Measurements from ENCODE around the gene ETS2.
"Not testable (repeated sequence)": the region's sequence is repeated elsewhere in the genome, so short reads cannot be mapped to it uniquely, and the experiment has no call there.

The ETS2 gene

DNA sequence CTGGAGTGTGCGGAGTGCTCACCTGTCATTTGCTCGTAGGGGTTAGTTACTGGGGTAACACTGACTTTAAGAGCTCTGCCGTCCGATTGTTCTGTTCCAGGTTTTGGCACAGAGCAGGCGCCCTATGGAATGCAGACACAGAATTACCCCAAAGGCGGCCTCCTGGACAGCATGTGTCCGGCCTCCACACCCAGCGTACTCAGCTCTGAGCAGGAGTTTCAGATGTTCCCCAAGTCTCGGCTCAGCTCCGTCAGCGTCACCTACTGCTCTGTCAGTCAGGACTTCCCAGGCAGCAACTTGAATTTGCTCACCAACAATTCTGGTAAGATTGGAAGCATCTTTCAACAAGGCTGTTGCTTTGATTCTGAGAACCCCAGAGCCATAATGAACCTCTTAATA lies 12.6 kb downstream of the ETS2 start:
- no peak for DNase-seq (ENCODE audit: low read depth in 2 of 2)

DNA sequence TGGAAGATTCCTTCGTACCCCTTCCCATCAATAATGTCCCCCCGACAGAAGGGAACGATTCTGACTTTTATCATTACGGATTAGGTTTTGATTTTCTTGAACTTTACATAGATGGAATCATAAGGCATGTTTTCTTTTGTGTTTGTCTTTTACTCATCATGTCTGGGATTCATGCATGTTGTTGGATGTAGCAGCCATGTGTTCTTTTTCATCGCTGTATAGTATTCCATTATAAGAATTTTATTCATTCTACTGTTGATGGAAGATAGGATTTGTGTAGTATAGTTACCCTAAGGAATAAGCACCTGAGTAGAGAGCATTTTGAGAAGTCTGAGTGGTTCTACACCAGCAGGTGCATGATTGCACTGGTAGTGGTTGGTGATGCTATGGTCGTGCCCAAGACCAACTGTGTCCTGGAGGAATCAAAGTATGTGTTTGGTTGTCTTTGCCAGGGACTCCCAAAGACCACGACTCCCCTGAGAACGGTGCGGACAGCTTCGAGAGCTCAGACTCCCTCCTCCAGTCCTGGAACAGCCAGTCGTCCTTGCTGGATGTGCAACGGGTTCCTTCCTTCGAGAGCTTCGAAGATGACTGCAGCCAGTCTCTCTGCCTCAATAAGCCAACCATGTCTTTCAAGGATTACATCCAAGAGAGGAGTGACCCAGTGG lies 13.5 kb downstream of the ETS2 start:
- DNase-seq (ENCODE audit: low read depth in 2 of 2), result no peak

DNA sequence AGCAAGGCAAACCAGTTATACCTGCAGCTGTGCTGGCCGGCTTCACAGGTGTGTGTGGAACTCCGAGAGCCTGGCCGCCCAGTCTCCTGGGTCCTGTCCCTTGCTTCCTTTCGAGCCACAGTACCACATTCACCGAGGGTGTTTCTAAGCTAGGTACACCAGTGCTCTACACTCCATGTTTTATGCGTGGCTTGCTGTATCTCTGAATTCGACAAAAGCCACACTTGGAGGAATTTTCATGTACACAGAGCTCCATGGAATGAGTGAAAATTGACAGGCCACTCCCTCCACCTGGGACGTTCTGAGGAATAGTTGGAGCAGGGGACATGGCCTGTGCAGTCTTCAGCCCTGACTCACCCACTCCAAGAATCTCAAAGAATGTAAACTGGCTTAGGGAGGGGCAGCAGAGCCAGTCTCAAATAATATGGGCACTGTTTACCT lies 14.0 kb downstream of the ETS2 start:
- DNase-seq (ENCODE audit: low read depth in 2 of 2), result no peak

DNA sequence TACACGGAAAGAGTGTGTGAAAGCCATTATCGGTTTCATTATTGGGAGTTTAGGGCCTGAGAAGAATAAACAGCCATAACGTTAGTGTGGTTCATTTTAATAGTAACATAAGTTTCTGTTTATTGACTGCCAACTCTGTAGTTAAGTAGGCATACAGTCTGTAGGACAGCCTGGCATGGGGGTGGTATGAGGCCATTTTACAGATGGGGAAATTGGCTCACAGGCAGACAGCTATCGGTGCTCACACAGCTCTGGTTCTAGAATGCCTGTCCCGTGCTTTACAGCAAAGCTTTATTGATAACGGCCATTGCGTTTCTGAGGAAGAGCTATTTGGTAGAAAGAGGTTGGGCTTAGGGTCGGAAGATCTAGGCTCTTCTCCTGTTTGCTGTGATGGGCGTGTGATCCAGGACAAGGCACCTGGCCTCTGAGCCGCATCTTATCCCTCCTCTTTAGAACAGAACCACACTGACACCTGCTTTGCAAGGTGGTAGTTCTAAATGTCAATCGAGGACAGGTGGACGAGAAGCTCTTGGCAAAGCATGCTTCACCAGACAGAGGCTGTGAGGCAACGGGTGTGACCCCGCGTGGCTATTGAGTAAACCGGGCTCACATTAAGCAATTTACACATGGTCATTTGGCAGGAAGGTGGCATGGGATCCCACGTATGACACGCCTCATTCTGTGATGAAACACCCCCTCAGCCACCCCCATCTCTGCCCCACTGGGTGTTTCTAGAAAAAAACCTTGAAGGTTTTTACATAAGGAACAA lies 14.9 kb downstream of the ETS2 start:
- no peak for DNase-seq (ENCODE audit: low read depth in 2 of 2)

DNA sequence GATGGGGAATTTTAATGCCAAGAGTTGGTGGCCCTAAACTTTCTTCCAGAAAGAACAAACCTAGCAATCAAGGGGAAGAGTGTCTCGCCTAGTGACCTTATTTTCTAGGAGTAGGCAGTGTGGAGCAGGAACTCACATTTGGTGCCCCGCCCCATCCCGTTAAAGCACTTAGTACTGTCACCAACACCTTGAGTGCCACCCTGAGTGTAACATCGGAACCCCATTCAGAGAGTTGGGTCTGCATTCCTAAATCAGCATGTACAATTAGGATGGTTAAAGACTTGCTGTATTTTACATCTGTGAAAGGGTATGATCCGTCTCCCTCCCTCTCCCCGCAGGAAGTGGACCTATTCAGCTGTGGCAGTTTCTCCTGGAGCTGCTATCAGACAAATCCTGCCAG lies 15.5 kb downstream of the ETS2 start:
- no peak for DNase-seq (ENCODE audit: low read depth in 2 of 2)

DNA sequence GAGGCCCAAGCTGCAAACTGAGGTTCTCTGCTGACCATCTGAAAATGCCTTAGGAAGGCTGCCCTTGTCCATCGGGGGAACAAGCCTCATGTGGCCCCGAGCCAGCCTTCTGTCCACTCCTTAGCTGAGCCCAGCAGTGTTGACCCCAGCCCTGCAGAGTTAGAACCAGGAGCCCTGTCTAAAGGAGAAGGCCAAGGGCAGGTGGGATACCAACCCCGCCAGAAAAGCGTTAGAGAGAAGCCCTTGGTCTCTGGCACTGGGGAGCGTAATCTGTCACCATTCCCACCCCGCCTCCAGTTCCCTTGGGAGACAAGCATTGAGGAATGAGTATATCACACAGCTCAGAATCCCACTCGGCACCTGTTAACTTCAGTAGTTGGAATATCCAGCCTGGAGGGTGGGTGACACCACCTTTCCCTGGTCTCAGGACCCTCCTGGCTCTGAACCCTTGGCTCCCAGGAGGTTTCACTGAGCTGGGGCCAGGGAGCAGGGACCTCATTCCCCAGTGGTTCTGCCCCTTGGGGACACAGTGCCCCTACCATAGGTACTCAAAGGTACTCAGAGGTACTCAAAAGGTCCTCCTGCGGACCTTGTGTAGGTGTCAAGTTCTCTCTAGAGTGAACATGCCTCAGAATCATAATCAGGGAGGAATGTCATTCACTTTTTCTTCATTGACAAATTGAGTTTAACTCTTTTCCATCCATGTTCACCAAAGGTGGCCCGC lies 16.4 kb downstream of the ETS2 start:
- no peak for DNase-seq (ENCODE audit: low read depth in 2 of 2)

DNA sequence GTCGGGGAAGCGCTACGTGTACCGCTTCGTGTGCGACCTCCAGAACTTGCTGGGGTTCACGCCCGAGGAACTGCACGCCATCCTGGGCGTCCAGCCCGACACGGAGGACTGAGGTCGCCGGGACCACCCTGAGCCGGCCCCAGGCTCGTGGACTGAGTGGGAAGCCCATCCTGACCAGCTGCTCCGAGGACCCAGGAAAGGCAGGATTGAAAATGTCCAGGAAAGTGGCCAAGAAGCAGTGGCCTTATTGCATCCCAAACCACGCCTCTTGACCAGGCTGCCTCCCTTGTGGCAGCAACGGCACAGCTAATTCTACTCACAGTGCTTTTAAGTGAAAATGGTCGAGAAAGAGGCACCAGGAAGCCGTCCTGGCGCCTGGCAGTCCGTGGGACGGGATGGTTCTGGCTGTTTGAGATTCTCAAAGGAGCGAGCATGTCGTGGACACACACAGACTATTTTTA lies 17.1 kb downstream of the ETS2 start:
- no peak for DNase-seq (ENCODE audit: low read depth in 2 of 2)

DNA sequence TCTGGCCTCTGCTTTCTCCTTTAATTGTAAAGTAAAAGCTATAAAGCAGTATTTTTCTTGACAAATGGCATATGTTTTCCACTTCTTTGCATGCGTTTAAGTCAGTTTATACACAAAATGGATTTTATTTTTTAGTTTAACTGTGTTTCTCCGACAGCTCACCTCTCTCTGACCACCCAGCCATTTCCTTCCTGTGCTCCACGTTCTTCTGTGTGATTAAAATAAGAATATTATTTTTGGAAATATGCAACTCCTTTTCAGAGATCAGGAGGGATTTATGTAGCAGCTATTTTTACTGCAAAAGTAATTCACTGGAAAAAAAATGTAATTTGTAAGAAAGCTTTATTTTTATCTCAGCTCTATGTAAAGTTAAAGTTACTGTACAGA lies 18.0 kb downstream of the ETS2 start:
- no peak for DNase-seq (ENCODE audit: low read depth in 2 of 2)

DNA sequence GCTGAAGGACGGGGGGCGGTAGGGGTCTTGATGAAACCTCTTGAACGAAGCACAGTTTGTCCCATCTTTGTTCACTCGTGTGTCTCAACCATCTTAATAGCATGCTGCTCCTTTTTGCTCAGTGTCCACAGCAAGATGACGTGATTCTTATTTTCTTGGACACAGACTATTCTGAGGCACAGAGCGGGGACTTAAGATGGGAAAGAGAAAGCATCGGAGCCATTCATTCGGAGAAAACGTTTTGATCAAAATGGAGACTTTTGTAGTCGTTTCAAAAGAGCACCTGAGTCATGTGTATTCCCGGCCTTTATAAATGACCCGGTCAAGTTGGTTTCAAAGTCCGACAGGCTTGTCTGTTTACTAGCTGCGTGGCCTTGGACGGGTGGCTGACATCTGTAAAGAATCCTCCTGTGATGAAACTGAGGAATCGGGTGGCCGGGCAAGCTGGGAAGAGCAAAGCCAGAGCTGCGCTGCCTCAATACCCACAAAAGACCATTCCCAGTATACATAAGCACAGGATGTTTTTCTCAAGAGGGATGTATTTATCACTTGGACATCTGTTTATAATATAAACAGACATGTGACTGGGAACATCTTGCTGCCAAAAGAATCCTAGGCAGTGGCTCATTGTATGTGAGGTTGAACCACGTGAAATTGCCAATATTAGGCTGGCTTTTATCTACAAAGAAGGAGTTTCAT lies 18.5 kb downstream of the ETS2 start:
- no peak for DNase-seq (ENCODE audit: low read depth in 2 of 2)

DNA sequence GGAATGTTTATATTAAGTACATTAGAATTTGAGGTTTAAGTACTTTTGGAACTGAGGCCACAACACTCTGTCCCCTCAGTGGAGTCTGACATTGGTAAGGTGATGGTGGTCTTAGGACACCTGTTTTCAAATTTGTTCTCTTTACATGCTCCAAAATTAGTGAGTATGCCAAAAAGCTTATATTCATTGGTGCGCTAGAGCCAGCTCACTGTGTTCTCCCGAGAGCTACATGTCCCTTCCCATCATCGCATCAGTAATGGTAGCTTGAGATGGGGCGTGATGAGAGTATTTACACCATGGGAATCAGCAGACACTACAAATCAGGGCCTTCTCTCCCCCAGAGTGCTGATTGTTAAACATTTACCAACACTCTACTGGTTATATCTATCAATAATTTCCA lies 19.5 kb downstream of the ETS2 start:
- no peak for DNase-seq (ENCODE audit: low read depth in 2 of 2)

DNA sequence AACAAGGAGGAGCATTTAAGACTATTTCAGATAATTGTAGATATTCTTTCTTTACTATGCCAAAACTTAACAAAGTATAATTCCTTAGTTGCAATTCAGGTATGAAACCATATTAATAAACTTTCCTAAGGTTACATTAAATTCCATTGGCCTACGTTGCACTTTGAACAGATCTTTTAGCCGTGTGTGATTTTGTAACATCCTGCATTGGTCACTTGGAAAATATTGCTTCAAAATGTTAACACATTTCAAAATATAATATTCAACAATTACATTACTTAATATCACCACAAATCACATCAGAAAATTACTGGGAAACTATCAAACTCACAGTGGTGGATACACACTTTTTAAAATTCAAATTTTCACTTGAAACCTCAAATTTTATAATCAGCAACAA lies 20.2 kb downstream of the ETS2 start:
- no peak for DNase-seq (ENCODE audit: low read depth in 2 of 2)

DNA sequence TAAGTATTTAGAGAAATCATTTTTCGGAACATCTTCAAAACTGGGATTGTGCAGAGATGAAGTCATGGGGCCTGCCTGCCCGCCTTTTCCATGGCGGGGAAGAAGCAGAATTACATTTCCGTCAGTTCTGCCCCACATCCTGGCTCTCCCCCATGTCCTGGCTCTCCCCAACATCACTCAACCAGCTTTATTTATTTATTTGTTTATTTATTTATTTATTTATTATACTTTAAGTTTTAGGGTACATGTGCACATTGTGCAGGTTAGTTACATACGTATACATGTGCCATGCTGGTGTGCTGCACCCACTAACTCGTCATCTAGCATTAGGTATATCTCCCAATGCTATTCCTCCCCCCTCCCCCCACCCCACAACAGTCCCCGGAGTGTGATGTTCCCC lies 22.4 kb downstream of the ETS2 start:
- DNase-seq (ENCODE audit: low read depth in 2 of 2), result not testable (repeated sequence)

DNA sequence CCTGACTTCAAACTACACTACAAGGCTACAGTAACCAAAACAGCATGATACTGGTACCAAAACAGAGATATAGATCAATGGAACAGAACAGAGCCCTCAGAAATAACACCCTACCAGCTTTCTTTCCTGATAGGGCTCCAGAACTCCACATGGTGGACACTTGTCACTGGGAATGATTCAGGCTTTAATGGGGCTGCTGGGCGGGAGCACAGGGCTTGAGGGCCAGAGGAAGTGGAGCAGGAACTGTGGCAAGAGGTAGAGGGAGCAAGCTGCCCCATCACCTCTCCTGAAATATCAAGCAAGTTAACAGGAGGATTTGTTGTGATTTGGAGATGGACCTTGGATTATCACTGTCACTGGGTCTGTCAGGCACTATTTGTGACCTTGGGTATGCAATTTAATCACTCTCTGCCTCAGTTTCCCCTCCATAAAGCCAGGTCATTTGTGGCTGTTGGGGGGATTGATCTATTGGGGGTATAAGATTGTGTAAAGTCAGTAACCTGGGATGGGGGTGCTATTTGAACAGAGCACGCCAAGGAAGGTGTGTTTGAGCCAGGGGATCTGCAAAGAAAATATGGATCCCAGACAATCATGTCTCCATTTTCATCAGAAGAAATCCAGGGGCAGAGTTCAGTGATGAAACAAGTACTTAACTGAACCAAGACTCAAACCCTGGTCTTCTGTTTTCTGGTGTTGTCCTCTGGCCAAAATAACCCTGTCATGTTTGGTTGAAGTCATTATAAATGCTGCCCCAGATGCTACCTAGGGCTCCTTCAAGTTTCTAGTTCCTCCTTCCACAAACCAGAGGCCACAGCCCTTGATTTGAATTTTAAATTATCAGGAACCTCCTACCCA lies 25.2 kb downstream of the ETS2 start:
- DNase-seq (ENCODE audit: low read depth in 2 of 2), result no peak

DNA sequence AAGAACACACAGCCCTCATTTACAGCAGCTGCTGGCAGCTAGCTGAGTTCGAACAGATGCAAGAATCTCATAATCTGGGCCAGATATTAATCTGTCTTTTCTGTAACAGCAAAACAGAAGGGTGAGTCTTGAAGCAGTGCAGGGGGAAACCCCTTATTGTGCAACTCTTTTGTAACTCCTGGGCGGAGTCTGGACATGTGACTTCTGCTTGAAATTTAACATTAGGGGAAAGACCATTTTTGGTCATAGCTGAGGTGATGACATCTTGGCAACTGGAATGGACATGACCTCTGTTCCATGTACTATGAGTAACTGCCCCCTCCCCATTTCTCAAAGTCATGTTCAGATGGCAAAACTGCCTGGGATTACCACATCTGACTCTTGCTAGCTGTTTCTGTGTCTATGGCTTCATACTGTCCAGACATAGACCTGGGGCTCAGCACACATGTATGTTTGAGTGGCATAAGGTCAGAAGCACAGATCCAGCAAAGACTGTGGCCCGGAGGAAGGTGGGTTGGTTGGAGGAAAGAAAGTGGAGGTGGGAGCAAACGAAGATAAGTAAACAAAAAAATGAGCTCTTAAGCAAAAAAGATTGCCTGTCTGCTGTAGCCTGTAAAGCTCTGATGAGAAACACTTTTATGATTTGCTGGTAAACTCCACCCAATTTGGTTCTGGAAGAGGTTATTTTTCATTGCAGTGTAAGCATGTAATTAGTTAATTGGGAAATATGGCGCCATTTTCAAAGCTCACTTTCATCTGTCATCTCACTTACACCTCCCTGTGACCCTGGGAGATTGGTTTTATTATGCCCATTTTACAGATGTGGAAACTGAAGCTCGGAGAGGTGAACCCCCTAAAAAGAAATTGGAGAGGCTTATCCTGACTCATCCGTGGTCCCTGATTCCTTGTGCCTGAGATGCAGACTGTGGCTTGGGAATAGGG lies 26.1 kb downstream of the ETS2 start:
- DNase-seq (ENCODE audit: low read depth in 2 of 2), result no peak

DNA sequence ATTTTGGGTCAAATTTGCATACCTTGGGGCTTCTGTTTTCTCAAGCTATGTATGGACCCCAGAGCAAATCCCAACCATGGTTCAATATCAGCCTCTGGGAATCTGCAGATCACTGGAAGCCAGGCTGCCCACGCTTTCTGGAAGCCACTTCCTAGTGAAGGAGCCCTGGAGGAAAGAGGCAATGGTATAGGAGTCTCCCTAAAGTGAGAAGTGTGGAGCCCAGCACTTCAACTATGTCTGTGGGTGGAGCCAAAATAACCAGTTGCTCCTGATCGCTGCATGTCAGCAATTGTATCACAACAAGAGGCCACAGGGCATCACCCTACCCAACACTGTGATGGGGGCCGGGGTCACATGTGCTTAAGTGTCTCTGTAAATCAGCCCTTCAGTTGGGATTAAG lies 26.9 kb downstream of the ETS2 start:
- DNase-seq (ENCODE audit: low read depth in 2 of 2), result no peak

DNA sequence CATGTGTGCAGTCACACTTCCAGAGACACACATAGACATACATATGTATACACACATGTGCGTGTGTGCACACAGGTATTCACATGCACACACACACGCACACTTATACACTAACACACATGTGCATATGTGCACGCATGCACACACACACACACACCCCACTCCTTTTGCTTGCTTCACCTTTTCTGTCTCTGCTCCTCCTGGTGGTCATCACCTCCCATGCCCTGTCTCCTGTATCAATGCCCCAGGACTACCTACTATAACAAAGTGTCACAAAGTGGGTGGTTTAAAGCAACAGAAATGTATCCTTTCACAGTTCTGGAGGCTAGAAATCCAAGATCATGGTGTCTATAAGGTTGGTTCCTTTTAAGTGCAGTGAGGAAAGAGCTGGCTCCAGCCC lies 27.4 kb downstream of the ETS2 start:
- DNase-seq (ENCODE audit: low read depth in 2 of 2), result no peak

DNA sequence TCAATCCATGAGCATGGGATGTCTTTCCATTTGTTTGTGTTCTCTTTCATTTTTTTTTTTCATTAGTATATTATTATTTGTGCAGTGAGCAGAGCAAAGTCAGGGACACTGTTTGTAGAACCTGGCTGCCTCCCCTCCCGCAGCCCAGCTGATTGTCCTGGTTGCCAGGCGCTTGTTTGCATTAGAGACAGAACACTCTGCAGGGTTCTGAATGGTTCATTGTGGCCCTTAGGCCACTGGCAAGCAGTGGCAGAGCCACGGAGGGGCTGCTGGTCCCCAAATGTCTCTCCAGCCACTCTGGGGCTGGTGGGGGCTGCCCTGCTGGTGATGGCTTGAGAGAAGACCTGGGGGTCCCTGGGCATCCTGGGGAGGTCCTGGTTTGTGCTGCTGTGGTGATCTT lies 29.0 kb downstream of the ETS2 start:
- DNase-seq (ENCODE audit: low read depth in 2 of 2), result no peak

DNA sequence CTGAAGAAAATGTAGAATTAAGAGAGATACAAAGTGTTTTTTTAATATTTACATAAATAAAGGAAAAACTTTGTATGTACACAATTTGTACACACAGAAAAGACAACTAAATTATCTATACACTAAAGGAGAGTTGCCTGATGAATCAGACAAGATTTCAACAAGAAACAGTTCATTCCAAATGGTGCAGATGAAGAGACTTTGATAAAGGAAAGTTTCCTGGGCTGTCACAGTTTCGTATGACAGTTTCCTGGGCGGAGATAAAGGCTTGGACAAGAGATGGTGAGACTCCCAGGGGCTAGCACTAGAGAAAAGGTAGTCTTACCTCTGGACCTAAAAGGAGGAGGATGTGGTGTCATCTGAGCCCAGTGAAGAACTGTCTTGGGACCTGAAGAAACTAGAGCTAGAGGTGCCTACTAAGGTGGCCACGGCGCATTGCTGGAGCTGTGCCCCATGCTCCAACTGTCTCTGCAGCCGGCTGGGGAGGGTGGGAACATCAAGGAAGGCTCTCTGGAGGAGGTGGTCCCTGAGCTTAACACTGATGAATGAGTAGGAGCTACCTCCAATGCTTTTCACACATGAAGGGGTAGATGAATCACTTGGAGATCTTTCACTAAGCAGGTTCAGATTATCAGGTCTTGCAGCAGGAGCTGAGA lies 32.2 kb downstream of the ETS2 start:
- DNase-seq (ENCODE audit: low read depth in 2 of 2), result no peak

DNA sequence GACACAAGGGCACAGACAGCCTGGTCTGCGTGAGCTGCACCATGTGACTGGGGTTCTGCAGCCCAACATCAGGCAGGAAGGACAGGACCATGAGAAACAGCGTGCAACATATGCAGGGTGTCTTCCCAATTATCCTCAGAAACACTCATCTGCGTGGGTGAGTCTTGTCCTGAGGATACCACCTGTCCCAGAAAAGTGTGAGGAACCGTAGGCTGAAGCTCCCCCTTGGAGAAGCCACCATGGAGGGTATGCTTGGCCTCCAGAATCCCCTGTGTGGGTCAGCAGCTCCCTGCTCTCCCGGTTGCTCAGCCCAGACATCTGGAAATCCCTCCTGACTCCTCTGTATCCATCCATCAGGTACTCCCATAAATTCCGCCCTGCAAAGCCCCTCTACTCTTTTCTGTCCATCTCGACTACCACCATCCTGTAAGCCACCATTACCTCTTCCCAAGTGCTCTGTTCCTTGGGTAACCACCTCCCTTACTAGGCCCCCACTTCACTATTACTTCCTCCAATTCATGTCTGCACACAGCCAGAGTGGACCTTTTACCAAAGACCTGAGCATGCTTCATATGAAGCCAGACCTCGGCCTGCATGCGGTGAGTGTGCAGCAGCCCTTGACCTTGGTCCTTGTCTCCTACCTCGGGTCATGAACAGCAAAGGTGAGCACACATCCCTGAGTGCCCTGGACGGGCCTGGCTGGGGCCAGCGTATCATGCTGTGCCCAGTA lies 33.0 kb downstream of the ETS2 start:
- no peak for DNase-seq (ENCODE audit: low read depth in 2 of 2)

All from stimulated activated CD8-positive, alpha-beta memory T cell treated with anti-CD3 and anti-CD28 coated beads, Interleukin-2, amount 100 ng/mL, for 1 hour (primary cell).